GM12878 (cell line): ENCODE results near the gene LIG4. TPM values are rescaled to one million over a fixed set of nuclear protein-coding genes. Genes with fewer than 3 reads are reported as not detected.

ENCODE experiments used
- ATAC-seq: fragments of 200-7000 bp; cut with Tn5 transposase; 3 replicates; pipeline ENCODE4 v1.9.1; 2020; ENCODE audit warnings: mild to moderate bottlenecking, moderate library complexity
- BruUV-seq: library from RNA; stranded (reverse); fragments of 400-500 nt; replicated peaks from 2 replicates; lab custom pipeline; 2021; lab: Mats Ljungman, UMichigan
- CTCF ChIA-PET: fragments of 300-600 bp; sonication (Branson Sonifier 250); formaldehyde crosslinking; extraction: SDS; loops from one replicate; lab custom pipeline; 2021; ENCODE audit warnings: inconsistent platforms; lab: Yijun Ruan, JAX
- POLR2A ChIA-PET: fragments of 350-600 bp; formaldehyde crosslinking; extraction: SDS; loops from one replicate; lab custom pipeline; 2021; ENCODE audit warnings: inconsistent platforms; lab: Charles Lee
- RAD21 ChIA-PET: fragments of 300-600 bp; sonication (Branson Sonifier 250); formaldehyde crosslinking; loops from one replicate; lab custom pipeline; 2023; ENCODE audit warnings: antibody characterized with exemption; ENCODE audit not compliant: unreplicated experiment; lab: Charles Lee
- SMC1A ChIA-PET: fragments of 300-600 bp; sonication (Branson Sonifier 250); formaldehyde crosslinking; loops from one replicate; lab custom pipeline; 2023; ENCODE audit not compliant: unreplicated experiment, uncharacterized antibody; lab: Charles Lee
- DNase-seq: peaks from one replicate; pipeline ENCODE4 v3.0.0-alpha.2; 2011; ENCODE audit warnings: low read depth, low spot score
- FAIRE-seq: peaks from 3 replicates; lab custom pipeline; 2011; peaks lifted over from hg19 to GRCh38; lab: Jason Lieb, UNC
- H2AFZ ChIP-seq: 2 replicates; pipeline ENCODE4 v1.6.0; 2011; ENCODE audit warnings: low read depth, low read length, control low read depth; ENCODE audit not compliant: control insufficient read depth
- H3K27ac ChIP-seq: 2 replicates; pipeline ENCODE4 v1.5.1; 2011; ENCODE audit warnings: control low read depth; ENCODE audit not compliant: control insufficient read depth, insufficient read depth
- H3K27me3 ChIP-seq, 2 experiments: replicated peaks in 1 of 2; 2 replicates each; pipeline versions ENCODE4 v1.6.0 to v1.6.1; 2011; ENCODE audit warnings: low read length in 1 of 2; ENCODE audit not compliant: control insufficient read depth in 2 of 2, insufficient read depth in 2 of 2
- H3K36me3 ChIP-seq, 2 experiments: 2 replicates each; pipeline ENCODE4 v1.5.1; 2011; ENCODE audit warnings: low read length in 1 of 2; ENCODE audit not compliant: control insufficient read depth in 2 of 2, insufficient read depth in 2 of 2
- H3K4me1 ChIP-seq: 2 replicates; pipeline ENCODE4 v1.6.1; 2011; ENCODE audit warnings: mild to moderate bottlenecking, low read length, moderate library complexity, mixed read lengths; ENCODE audit not compliant: control insufficient read depth, insufficient read depth
- H3K4me2 ChIP-seq: 2 replicates; pipeline ENCODE4 v1.6.0; 2011; ENCODE audit warnings: control low read depth; ENCODE audit not compliant: control insufficient read depth, insufficient read depth
- H3K4me3 ChIP-seq: fragments of 200-600 bp; sonication (generic); 2 replicates; pipeline ENCODE4 v1.5.1; 2016
- H3K79me2 ChIP-seq: 2 replicates; pipeline ENCODE4 v1.6.0; 2011; ENCODE audit warnings: low read length; ENCODE audit not compliant: control insufficient read depth, insufficient read depth
- H3K9ac ChIP-seq: 2 replicates; pipeline ENCODE4 v1.8.0; 2011; ENCODE audit warnings: low read length, control low read depth, mixed read lengths; ENCODE audit not compliant: control insufficient read depth, insufficient read depth
- H3K9me3 ChIP-seq: replicated peaks from 3 replicates; pipeline ENCODE4 v1.5.1; 2011; ENCODE audit warnings: mild to moderate bottlenecking, low read length; ENCODE audit not compliant: control insufficient read depth, insufficient read depth
- H4K20me1 ChIP-seq: 2 replicates; pipeline ENCODE4 v1.6.0; 2011; ENCODE audit not compliant: control insufficient read depth, insufficient read depth
- CEBPZ ChIP-seq: fragments of 150-350 bp; IDR thresholded peaks from 2 replicates; pipeline ENCODE4 v1.6.1; 2016; ENCODE audit warnings: low read depth, low read length
- FOS ChIP-seq: IDR thresholded peaks from 3 replicates; pipeline ENCODE4 v1.6.1; 2011; ENCODE audit warnings: borderline replicate concordance; ENCODE audit not compliant: insufficient read length; ENCODE audit errors: extremely low read depth
- GATAD2B ChIP-seq: fragments of 450-650 bp; conservative IDR thresholded peaks from 2 replicates; pipeline ENCODE4 v1.6.1; 2017; ENCODE audit warnings: low read depth, mild to moderate bottlenecking, moderate library complexity
- IRF4 ChIP-seq: IDR thresholded peaks from 2 replicates; pipeline ENCODE4 v1.6.1; 2011; ENCODE audit warnings: low read depth, low read length
- JUNB ChIP-seq: IDR thresholded peaks from 2 replicates; pipeline ENCODE4 v1.6.1; 2016; ENCODE audit warnings: antibody characterized with exemption, mild to moderate bottlenecking
- MAX ChIP-seq: IDR thresholded peaks from 2 replicates; pipeline ENCODE4 v1.6.1; 2012; ENCODE audit warnings: low read depth, low read length, improper control_type of control experiment
- NR2F1 ChIP-seq: fragments of 450-650 bp; conservative IDR thresholded peaks from 2 replicates; pipeline ENCODE4 v1.6.1; 2017; ENCODE audit warnings: mild to moderate bottlenecking
- PKNOX1 ChIP-seq: fragments of 450-650 bp; IDR thresholded peaks from 2 replicates; pipeline ENCODE4 v1.6.1; 2016; ENCODE audit warnings: mild to moderate bottlenecking
- RB1 ChIP-seq: fragments of 450-650 bp; formaldehyde crosslinking; IDR thresholded peaks from 2 replicates; pipeline ENCODE4 v1.6.1; 2017; ENCODE audit warnings: mild to moderate bottlenecking, borderline replicate concordance
- SIX5 ChIP-seq: IDR thresholded peaks from 2 replicates; pipeline ENCODE4 v1.6.1; 2011; ENCODE audit warnings: mild to moderate bottlenecking, low read depth, low read length, moderate library complexity; ENCODE audit not compliant: severe bottlenecking
- SKIL ChIP-seq: fragments of 450-650 bp; IDR thresholded peaks from 2 replicates; pipeline ENCODE4 v1.6.1; 2017; ENCODE audit warnings: mild to moderate bottlenecking, low read depth, inconsistent platforms; ENCODE audit not compliant: poor library complexity, severe bottlenecking
- STAT1 ChIP-seq: fragments of 450-650 bp; conservative IDR thresholded peaks from 2 replicates; pipeline ENCODE4 v1.6.1; 2014; ENCODE audit warnings: antibody characterized with exemption, mild to moderate bottlenecking
- TCF12 ChIP-seq: IDR thresholded peaks from 2 replicates; pipeline ENCODE4 v1.6.1; 2011; ENCODE audit warnings: low read depth, mild to moderate bottlenecking, low read length
- ZBTB33 ChIP-seq: fragments of 450-650 bp; IDR thresholded peaks from 2 replicates; pipeline ENCODE4 v1.6.1; 2017; ENCODE audit warnings: mild to moderate bottlenecking
- ZNF217 ChIP-seq: fragments of 450-650 bp; IDR thresholded peaks from 2 replicates; pipeline ENCODE4 v1.6.1; 2017; ENCODE audit warnings: antibody characterized with exemption, mild to moderate bottlenecking
- in situ Hi-C: fragments of 300-500 bp; cut with MboI; formaldehyde crosslinking; loops from 9 replicates; pipeline ENCODE4 v1.14.3; 2018; ENCODE audit warnings: mixed read lengths
- intact Hi-C: fragments of 100-400 bp; cut with micrococcal nuclease; formaldehyde crosslinking; loops from one replicate; pipeline ENCODE4 v1.14.2; 2022; ENCODE audit not compliant: unreplicated experiment
- polyA plus RNA-seq, 11 experiments: library from polyadenylated mRNA; depleted of rRNA in 4 of 11; unstranded in 6 of 11; stranded (reverse) in 5 of 11; fragments of >200 nt; fragmentation: Nextera tagmentation in 4 of 11; fragmentation: Illumina TruSeq in 1 of 11; extraction: Ambion mirVana in 4 of 11; extraction: Trizol in 1 of 11; gene quantifications; 1 replicate in 1 of 11; 2 replicates in 10 of 11; pipeline versions ENCODE4 v1.2.1 to v1.2.3, GENCODE V29; 2011 to 2016; ENCODE audit warnings: inconsistent platforms in 2 of 11, missing spikeins in 2 of 11, low read depth in 1 of 11
- total RNA-seq, 4 experiments: library from RNA; depleted of rRNA in 3 of 4; stranded (reverse); fragments of >200 nt in 3 of 4; fragmentation: Illumina TruSeq in 1 of 4; extraction: Trizol in 1 of 4; gene quantifications; 2 replicates each; pipeline versions ENCODE4 v1.2.1 to v1.2.3, GENCODE V29; 2013 to 2021

The LIG4 gene
- total and polyA plus RNA-seq, 10 of the 15 experiments (the other 5 are each of a cell fraction or from before 2014, with no cell fraction given): 2.3 to 15.0 (median 8.5) TPM

- TF ChIP-seq CEBPZ: no peak
- no peak for TF ChIP-seq ZBTB33
- TF ChIP-seq PKNOX1: no peak
- no peak for TF ChIP-seq IRF4
These were observed 20.9 kb downstream of the LIG4 start (continued) for GRCh38 chr13:108194435-108194936.

- no peak for FAIRE-seq
- no peak for TF ChIP-seq FOS
- TF ChIP-seq JUNB: no peak
- TF ChIP-seq MAX: no peak
- TF ChIP-seq SKIL: no peak
- no peak for TF ChIP-seq STAT1
- no peak for TF ChIP-seq GATAD2B
- no peak for TF ChIP-seq NR2F1
- TF ChIP-seq TCF12: no peak
- TF ChIP-seq RB1: no peak
- no peak for TF ChIP-seq ZNF217
- no peak for TF ChIP-seq SIX5
These were observed 21.5 kb downstream of the LIG4 start for GRCh38 chr13:108193806-108194205.

More at GRCh38 chr13:108193806-108194205, 21.5 kb downstream of the LIG4 start:
- H3K4me3 ChIP-seq: no peak overlapping the region
- no peaks in the 10 kb centered on the region for H3K27me3 ChIP-seq
- DNase-seq (no peak), ATAC-seq (no peak)
- H4K20me1 ChIP-seq: no peaks in the 10 kb centered on the region
- no peaks in the 10 kb centered on the region for H3K79me2 ChIP-seq
- H2AFZ ChIP-seq: no peak overlapping the region
- H3K9ac ChIP-seq: no peak overlapping the region
- no TSS peak for BruUV-seq
- intact Hi-C loops (no loop called here), in situ Hi-C loops (no loop called here)
- no peak overlapping the region for H3K4me2 ChIP-seq
- ChIA-PET SMC1A (no interaction called here), RAD21 (no interaction called here), POLR2A (no interaction called here), CTCF (no interaction called here)
- H3K4me1 ChIP-seq: no peaks in the 10 kb centered on the region
- H3K36me3 ChIP-seq: no peaks in the 10 kb centered on the region
- no peak overlapping the region for H3K27ac ChIP-seq
- H3K9me3 ChIP-seq: peaks cover 2% of the 10 kb centered on the region; the same call in 1 of the 3 replicates
